GM12892 (cell line): ENCODE data around the gene PRRX2.

ENCODE experiments used
- POLR2AphosphoS5 ChIP-seq: IDR thresholded peaks from 2 replicates; pipeline ENCODE4 v1.6.1; 2011; ENCODE audit warnings: low read depth, low read length, control low read depth
- TAF1 ChIP-seq: IDR thresholded peaks from 2 replicates; pipeline ENCODE4 v1.6.1; 2011; ENCODE audit warnings: low read depth, mild to moderate bottlenecking, control low read depth, low read length, borderline replicate concordance

- no peak for TF ChIP-seq POLR2AphosphoS5
- no peak for TF ChIP-seq TAF1
Observed at GRCh38 chr9:129701549-129701948, 36.1 kb downstream of the PRRX2 start.
